Adipose tissue (tissue), 3 donors: Measurements from ENCODE around the gene MUSK. TPM values are rescaled to one million over a fixed set of nuclear protein-coding genes. Genes with fewer than 3 reads are reported as not detected.

Experiments used
- H3K27ac ChIP-seq: one replicate; pipeline ENCODE4 v1.5.1; 2013; ENCODE audit warnings: low read depth, low read length
- WGBS, 3 donors: extraction: QIAGEN DNeasy Blood & Tissue Kit; methylation state at CpG; one replicate each; pipeline ENCODE4 v1.1.7; 2013; 5-methylcytosine and 5-hydroxymethylcytosine counted together
- polyA plus RNA-seq, 3 donors: library from polyadenylated mRNA; stranded (reverse); fragments of 200-250 nt; gene quantifications; one replicate each; pipeline ENCODE4 v1.2.3, GENCODE V29; 2013
- donor health status: healthy with polysubstance abuse.
- donor health status: Bipolar disorder and iron deficiency.
- donor health status: healthy.

The MUSK gene
- polyA plus RNA-seq, 3 donors: 0.03 to 0.06 TPM; not detected in 1

- H3K27ac ChIP-seq: no peak overlapping the region
- 58 to 69% (median 63%) methylated on average over 3 of the region's 3 CpGs for WGBS, 3 donors
Measured at GRCh38 chr9:110828264-110828663, 159.7 kb downstream of the MUSK start.

GRCh38 chr9:110830495-110830894 lies 161.9 kb downstream of the MUSK start:
- WGBS, 3 donors: 95 to 97% (median 97%) methylated on average over 21 of the region's 21 CpGs

GRCh38 chr9:110832926-110833325 lies 164.3 kb downstream of the MUSK start:
- H3K27ac ChIP-seq: no peak overlapping the region
- WGBS, 3 donors: 49 to 87% (median 85%) methylated on average over 3 of the region's 3 CpGs

More at GRCh38 chr9:110830495-110830894, 161.9 kb downstream of the MUSK start:
- H3K27ac ChIP-seq: no peak overlapping the region

- no peak overlapping the region for H3K27ac ChIP-seq
- 50 to 68% (median 63%) methylated on average over 3 of the region's 3 CpGs for WGBS, 3 donors
Measured at GRCh38 chr9:110835404-110835803, 166.8 kb downstream of the MUSK start.

- H3K27ac ChIP-seq: no peak overlapping the region
- WGBS, 3 donors: 68 to 89% (median 75%) methylated on average over 1 of the region's 1 CpG
Measured at GRCh38 chr9:110835859-110836271, 167.3 kb downstream of the MUSK start.

GRCh38 chr9:110837401-110838005 lies 168.9 kb downstream of the MUSK start:
- 79 to 93% (median 89%) methylated on average over 2 of the region's 2 CpGs for WGBS, 3 donors
- no peak overlapping the region for H3K27ac ChIP-seq

- no peak overlapping the region for H3K27ac ChIP-seq
- 56 to 87% (median 82%) methylated on average over 9 of the region's 9 CpGs for WGBS, 3 donors
Measured at GRCh38 chr9:110842169-110842568, 173.6 kb downstream of the MUSK start.

- 40 to 62% (median 54%) methylated on average over 3 of the region's 3 CpGs for WGBS, 3 donors
- H3K27ac ChIP-seq: no peak overlapping the region
Measured at GRCh38 chr9:110842986-110843385, 174.4 kb downstream of the MUSK start.

GRCh38 chr9:110844121-110844520 lies 175.5 kb downstream of the MUSK start:
- 71 to 87% (median 83%) methylated on average over 1 of the region's 1 CpG for WGBS, 3 donors
- no peak overlapping the region for H3K27ac ChIP-seq

- 87 to 92% (median 91%) methylated on average over 2 of the region's 2 CpGs for WGBS, 3 donors
Measured at GRCh38 chr9:110846215-110846614, 177.6 kb downstream of the MUSK start.

GRCh38 chr9:110847671-110848070 lies 179.1 kb downstream of the MUSK start:
- no peak overlapping the region for H3K27ac ChIP-seq
- WGBS, 3 donors: 10 to 68% (median 24%) methylated on average over 3 of the region's 3 CpGs

More at GRCh38 chr9:110846215-110846614, 177.6 kb downstream of the MUSK start:
- H3K27ac ChIP-seq: no peak overlapping the region

- 78 to 85% (median 83%) methylated on average over 6 of the region's 6 CpGs for WGBS, 3 donors
Measured at GRCh38 chr9:110850401-110851135, 182.0 kb downstream of the MUSK start.

More at GRCh38 chr9:110850401-110851135, 182.0 kb downstream of the MUSK start:
- no peak overlapping the region for H3K27ac ChIP-seq

Other genes with a start within 250 kb of the MUSK start
- 10 to 100 TPM in 2 of 3 donors, 1 to 10 TPM in 1; 3.8 to 46.7 (median 12.3) TPM for gene SVEP1, start 89.0 kb upstream of the MUSK start, polyA plus RNA-seq